HUDEP-2 (cell line): Measurements from ENCODE around the gene PPP3CA.

Experiments used
- DNase-seq, 76 experiments: peaks; one replicate each; lab custom pipeline; 2025; ENCODE audit not compliant: unreplicated experiment in 76 of 76; lab: John Stamatoyannopoulos, UW

The PPP3CA gene

DNA sequence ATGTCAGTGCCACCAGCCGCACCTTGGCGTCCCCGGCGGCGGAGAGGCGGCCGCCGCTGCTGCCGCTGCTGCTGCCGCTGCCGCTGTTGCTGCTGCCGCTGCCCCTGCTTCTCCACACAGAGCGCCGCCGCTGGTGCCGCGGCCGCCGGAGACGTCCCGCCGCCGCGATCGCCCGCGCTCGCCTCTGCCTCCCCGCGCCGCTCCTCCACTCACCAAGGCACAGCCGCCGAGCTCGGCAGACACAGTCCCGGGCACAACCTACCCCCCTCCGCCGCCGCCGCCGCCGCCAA lies at the start of gene PPP3CA:
PPP3CA (minus strand) TSS at position 260 of the 290 bp plus-strand sequence.
- peak in 8 of 76 experiments; percentile 29 to 76 (median 60) for DNase-seq

DNA sequence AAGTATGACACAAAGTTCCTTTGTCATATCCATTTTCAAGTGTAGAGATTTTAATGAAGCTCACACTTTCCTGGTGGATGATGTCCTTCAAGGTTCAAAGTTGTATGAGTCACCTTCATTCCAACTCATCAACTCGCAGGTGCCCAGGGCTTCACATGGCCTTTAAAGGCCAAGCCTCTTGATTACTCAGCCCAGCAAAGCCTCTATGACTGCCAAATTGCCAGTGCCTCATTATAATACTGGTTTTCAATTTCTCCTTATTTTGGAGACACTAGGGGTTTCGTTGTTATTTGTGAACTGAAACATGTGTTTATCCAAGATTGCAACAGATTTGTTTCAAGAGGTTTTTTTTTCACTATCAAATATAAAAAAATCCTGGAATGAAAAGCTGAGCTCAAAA lies 45.9 kb upstream of the PPP3CA start:
- no peak for DNase-seq

DNA sequence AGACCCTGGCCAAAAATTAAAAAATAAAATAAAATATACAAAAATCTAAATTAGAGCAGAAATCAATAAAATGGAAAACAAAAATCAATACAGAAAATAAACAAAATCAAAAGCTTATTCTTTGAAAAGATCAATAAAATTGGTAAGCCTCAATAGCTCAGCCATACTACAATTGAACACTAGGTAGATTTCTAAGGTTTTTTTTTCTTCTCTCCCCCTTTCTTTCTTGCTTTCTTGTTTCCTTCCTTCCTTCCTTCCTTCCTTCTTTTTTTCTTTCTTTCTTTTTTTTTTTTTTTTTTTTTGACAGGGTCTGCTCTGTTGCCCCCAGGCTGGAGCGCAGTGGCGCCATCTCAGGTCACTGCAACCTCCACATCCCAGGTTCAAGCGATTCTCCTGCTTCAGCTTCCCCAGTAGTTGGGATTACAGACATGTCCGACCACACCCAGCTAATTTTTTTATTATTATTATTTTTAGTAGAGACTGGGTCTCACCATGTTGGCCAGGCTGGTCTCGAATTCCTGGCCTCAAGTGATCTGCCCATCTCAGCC lies 23.4 kb upstream of the PPP3CA start:
- DNase-seq, result no peak

DNA sequence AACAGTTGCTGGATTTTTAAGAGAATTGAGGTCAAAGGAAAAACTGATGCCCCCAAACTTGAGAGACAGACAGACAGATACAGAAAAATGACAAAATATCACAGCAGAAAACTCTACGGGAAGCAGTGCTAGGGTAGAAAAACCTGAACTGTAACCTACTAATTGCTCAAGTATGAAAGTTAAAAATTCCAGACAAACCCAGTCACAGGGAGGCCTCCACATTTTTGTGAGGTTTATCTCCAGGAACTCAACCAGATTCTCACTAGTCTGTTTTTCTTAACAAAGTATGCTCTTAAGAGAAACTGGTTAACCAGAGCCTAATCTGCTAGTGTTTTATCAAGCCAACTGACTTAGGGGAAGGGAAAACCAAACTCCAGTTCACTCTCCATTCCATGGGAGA lies 19.9 kb upstream of the PPP3CA start:
- no peak for DNase-seq

DNA sequence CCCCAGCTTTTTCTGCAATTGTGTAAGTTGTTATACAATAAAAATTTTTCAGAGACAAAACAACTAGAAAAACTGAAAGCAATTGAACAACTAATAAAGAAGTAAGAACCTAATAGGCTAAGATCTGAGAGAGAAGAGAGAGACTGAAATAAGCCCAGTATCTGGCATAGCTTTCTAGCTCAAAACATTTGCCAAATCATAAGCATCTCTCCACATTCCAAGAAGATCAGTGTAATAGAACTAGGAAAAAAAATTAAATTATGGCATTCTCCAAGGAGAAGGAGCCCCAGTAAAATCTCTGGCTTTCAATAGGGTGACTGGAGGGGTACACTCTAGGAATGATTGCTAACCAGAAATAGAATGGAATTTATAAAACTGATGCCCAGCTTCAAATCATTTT lies 19.0 kb upstream of the PPP3CA start:
- no peak for DNase-seq

DNA sequence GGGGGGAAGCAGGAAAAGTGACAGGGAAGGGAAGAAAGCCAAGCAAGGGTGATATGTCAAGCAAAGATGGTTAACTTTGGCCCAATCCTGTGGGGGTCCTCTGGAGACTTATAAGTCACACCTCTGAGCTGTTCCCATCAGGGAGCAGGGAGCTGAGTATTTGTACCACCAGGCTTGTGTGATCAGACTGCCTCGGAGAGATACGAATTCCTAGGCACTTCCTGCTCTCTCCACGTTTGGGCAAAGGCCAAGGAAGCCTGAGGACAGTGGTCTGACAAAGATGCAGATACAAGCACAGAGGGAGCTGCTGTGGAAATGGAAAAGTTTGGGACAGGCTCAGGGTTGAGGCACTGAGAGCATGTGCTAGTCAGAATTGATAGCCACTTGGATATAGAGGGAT lies 10.4 kb upstream of the PPP3CA start:
- DNase-seq, result no peak

DNA sequence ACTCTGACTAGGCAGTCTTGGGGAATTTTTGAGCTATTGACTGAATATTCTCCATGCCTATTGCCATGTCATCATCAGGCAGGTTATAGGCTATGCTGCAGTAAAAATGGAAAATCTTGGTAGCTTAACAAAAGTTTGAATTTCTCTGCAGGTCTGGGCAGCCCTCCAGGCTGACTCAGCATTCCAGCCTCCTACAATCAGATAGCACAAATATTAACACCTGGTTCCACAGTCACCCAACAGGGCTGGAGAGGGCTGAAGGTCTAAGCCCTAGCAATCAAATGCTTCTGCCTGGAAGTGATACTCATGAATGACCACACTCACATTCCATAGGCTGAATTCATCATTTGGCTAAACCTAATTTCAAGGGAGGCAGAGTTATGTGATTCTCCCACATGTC lies 9.6 kb upstream of the PPP3CA start:
- DNase-seq, result no peak

DNA sequence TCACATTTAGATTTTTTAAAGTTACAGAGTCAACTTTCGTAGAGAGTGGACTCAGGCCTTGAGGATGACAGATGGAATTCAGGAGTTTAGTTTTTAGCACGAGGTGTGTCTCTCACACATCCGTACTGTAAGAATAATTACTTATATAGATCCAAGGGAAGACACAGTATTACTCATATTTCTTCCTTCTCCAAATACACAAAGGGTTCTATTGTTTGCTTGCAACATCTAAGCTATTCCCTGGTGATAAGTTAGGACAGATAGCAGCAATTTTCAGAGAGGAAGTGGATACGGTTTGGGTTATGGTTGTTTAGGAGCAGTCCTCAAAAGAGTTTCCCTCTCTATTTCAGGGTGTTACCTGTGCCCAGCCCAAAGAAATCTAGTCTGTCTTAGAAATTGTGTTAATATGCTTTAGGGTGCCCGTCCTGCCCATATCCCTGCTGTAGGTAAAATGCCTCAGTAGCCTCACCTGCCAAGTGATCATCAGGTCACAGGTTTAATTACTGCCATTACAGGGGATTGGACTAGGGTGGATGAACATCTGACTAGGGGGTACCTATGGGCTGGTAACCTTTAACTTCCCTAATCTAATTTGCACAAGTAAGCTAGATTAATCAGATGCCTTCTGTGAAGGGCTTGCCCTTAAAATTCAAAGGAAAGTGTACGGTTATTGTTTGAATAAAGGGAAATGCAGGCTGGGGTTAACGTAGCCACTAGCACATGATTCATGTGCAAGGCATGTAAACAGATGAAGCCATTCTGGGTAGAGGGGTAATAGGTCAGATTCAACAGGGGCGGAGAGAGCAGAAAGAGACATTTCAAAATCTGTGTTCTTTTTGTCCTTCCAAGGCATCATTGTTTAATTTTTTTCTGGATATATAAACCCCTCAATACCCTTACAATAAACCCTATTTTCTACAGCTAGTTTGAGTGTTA lies 8.7 kb upstream of the PPP3CA start:
- DNase-seq, result no peak

DNA sequence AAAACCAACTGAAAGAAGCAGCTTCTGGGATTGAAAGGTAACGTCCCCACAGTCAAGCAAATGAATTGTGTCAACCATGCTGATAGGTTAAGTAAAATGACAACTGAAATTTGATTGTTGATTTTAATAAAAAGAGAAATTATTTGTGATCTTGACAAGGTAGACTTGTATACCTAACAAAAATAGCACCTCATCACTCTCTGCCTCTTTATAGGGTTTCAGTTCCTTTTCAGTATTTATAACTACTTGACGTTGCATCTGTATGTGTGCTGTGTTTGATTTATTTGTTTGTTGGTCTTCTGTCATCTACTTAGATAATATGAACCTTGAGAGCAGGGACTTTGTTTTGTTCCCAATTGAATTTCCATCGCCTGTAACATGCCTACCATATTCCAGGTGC lies 7.9 kb upstream of the PPP3CA start:
- no peak for DNase-seq

DNA sequence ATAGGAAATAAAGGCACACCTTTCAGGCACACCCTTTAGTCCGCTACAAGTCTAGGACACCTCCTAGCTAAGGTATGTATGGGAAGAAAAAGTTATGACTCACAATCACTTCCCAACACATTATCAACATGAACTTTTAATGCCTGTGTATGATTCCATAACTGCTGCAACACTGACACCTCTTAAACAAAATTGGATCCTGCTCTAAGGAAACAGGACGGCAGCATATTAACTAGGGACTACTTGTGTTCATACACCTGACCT lies 2.4 kb upstream of the PPP3CA start:
- no peak for DNase-seq

DNA sequence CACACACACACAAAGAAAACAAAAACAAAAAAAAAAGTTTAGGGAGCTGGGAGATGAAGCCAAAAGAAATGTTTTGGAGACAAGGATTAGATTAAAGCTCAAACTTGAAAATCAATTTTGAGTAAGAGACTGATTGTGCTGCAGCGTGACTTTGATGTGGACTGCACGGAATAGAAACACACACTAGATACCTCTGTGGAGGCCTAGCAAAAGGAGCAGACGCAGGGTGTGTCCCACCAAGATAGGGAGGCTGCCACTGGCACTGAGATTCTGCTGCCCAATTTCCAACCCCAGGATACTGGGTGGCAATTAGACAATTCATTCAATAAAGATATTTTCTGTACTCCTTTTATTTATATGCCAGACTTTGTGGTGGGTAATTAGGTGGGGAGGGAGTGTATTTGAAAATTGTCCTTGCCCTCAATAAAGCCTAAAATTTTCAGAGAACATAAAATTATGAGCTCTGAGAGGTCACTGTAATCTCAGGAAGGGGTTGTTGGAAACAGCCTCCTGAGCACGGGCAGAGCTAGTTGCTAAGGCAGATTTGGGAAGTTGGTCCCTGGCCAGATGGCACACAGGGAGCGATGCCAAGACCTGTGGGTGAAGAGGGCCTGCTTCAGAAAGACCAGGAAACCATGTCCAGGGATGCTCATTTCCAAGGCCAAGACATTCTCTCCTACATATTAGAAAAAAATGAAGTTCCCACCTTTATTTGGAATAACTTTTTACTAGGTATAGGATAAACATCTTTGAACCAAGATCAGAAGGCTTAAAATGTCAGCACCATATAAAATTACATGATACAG lies 1.9 kb upstream of the PPP3CA start:
- DNase-seq, result peak in 46 of 76 experiments; percentile 1 to 51 (median 12)

DNA sequence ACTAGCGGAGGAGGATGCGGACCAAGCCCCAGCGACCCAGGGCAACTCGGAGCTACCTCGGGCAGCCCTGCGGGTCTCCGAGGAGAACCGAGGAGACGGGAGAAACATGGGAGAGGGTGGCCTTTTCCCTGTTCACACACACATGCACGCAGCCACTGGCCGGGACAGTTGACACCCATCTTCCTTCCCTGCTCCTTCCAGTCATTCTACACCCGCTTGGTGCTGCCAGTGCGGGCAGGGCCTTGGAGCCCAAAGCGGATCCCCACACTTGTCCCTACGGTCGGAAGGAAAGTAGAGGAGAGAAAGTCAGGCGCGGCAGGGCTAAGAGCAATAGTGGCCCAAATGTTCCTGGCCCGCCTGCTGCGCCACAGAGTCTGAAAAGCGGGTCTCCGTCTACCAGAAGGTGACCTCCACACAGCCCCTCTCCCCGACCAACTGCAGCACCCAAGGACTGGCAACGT lies 1.1 kb upstream of the PPP3CA start:
- peak in 11 of 76 experiments; percentile 14 to 61 (median 32) for DNase-seq

DNA sequence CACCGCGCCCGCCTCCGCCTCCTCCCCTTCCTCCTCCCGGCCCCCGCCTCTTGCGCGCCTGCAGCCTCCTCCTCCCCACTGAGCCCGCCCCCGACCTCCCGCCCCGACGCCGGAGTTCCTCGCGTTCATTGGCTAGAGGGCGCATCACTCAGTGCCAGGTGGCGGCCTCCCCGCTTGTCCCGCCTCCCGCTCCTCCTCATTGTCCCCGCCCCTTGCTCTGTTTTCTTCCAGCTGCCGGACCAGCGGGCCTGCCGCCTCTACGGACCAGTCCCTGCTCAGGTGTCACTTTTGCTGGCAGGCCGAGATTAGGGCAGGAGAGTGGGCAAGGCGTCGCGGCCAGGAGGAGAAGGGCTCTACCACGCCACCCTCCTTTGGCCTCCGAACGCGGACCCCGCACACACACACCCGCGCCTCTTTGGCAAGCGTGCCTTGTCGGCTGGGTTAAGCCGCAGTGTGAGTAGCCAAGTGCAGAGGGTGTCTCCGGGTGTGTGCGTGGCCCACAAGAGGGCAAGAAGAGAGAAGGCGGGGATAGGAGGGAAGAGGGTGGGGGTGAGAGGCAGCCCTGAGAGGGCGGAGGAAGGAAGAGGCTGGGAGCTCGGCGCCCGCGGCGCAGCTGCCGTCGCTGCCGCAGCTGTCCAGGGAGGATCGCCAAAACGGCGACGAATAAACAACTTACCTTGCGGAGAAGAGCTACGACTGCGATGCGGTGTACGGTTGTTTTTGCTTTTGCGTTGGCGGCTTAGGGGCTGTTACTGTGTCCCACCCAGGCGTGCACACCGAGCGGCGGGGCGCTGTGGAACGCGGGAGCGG lies 436 bp upstream of the PPP3CA start:
- peak; percentile 70 to 99 (median 96) for DNase-seq

DNA sequence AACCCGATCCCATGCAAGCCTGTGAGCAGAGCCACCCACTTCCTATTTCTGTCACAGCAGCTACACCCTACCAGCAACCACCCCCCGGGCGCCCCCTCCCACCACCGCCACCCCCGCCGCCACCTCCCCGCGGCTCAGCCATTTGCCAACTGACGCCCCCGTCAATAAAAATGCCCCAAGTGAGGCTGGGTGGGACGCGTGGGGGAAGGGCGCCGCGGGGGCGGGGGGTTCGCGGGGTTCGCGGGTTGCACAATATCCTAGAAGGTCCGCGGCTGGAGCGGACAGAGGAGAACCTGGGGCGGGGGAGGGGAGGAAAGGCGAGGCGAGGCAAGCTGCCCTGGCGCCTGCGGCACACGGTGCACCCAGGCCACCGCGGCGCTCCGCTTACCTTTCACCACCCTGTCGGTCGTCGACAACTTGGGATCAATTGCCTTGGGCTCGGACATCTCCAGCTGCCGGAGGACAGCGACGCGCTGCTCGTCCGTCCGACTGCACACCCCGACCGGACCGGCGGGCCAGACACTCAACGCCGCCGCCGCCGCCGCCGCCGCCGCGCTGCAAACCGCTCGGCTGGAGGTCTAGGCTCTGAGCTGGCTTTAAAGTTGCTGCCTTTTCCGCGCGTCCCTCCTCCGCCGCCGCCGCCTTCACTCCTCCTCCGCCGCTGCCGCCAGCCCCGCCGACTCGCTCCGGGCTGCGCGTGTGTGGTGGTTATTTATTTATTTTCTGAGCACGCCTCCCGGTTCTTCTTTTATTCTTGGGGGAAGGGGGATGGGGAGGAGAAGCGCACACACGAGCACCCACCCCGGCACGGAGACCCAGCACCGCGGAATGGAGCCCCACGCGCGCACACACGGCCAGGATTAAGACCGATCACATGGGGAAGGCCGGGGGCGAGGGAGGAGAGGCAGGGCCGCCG lies 717 bp downstream of the PPP3CA start:
- DNase-seq, result peak in 52 of 76 experiments; percentile 3 to 69 (median 47)

DNA sequence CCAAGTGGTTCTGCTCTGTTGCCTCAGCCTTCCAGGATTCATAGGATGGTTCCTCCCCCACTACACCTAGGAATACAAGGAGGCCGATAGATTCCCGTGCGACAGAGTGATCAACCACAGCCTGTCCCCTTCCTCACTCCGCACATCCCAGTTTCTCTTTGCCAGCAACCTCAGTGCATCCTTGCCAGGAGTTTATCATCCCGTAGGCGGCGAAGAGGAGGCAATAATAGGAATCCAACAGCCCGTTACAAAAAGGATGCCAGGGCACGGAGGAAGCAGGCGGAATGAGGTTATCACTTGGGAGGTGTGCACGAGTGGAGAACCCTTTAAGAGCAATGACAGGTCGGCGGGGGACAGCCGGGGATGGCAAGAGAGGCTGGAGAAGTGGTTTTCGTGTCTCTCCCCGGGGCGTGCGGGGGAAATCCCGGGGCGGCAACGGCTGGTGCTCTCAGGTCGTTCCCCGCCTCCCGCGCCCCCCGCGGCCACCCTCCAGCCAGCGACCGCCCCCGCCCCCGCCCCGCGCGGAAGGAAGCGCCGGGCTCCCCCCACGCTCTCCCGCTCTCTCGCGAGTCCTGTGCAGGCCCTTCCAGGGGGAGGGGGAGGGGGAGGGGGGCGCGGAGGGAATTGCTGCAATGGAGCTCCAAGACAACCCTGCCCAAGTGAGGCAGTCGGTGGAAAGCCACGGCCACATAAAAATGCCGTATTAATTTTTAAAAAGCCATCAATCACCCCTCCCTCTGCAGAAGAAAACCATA lies 1.6 kb downstream of the PPP3CA start:
- peak in 43 of 76 experiments; percentile 2 to 60 (median 27) for DNase-seq

DNA sequence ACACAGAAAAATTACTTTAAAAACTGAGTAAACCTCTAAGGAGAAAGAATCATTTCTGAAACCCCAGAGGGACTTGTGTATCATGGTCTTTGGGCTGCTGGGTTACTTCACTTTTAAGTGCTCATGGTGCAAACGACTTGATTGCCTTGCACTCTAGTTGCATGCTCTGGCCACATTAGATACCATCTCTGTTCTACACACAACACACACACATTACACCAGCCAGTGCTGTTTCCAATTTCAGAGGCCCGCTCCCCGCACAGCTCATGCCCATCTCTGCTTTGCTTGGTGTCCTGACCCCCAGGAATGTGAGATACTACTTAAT lies 2.1 kb downstream of the PPP3CA start:
- DNase-seq, result peak in 48 of 76 experiments; percentile 1 to 62 (median 22)

DNA sequence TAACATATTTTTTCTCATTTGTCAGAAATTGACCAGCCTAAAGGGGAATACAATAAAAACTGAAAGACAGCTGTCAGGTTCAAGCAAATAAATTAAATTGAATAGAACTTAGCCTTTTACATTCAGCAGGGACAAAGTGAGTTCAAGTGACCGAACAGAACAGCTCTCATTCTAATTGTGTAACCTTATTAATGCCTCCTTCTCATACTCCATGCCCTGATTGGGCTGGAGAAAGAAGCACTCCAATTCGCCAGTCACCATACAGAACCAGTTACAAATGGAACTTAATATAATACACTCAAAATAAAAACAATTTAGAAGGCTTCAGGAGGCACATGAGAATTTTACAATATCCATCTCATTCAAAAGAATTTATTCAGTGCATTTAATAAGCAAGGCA lies 8.0 kb downstream of the PPP3CA start:
- DNase-seq, result no peak

DNA sequence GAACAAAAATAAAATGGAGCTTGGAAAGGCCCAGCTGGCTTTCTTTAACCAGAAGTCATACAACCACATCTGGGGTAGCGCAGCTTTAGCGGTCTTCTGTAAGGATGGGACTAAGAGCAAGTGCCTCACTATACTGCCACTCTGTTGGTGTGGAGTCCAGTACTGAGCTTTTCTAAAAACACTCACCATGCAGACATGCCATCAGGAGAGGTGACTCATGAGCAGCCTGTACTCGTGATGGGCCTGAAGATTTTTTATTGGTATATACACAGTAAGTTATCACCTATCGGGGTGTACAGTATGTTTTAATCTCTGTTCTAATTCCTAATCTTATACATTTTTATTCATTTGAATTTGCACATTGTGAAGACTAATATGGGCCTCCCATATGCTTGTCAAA lies 9.6 kb downstream of the PPP3CA start:
- peak in 1 of 76 experiments; percentile 1 for DNase-seq

DNA sequence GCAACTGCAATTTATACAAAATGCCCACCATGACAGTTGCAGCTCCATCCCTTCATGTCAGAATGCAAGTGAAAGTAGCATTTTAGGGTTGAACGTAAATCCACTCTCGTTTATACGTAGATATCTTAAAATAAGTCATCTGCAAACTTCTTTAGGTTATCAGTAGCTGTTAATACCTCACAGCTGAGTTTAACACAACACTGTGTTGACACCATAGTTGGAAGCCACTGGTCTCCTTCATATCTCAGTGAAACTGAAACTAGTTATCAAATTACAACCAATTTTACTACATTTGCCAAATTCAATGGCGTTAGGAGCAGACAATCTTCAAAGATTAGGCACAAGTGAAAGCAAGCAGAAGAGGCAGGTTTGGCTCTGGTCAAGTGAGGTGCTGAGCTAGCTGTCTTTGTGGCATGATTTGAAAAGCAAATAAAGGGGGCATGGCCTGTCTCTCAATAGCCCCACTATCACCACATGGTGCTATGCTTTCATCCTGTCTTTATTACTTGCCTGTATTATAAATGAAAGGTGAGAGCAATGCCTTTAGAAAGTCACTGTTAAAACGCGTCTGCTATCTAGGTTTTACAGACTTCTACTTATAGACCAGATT lies 12.3 kb downstream of the PPP3CA start:
- peak in 2 of 76 experiments; percentile 2 to 19 for DNase-seq
